Fibroblast of peridontal ligament (primary cell): ENCODE results near the gene CTNS.

Experiments used
- DNase-seq: peaks from one replicate; pipeline ENCODE4 v3.0.0-alpha.2; 2010; ENCODE audit errors: extremely low read depth

CTNS gene

GRCh38 chr17:3622977-3623594, 13.5 kb upstream of the CTNS start:
- no peak for DNase-seq

GRCh38 chr17:3626831-3627768, 9.5 kb upstream of the CTNS start:
- no peak for DNase-seq

- DNase-seq = no peak
These were observed 8.8 kb upstream of the CTNS start for GRCh38 chr17:3627769-3628167.

GRCh38 chr17:3630781-3631180, 5.8 kb upstream of the CTNS start:
- no peak for DNase-seq

- DNase-seq = no peak
These were observed 4.3 kb upstream of the CTNS start for GRCh38 chr17:3632287-3632686.

- DNase-seq = no peak
These were observed 946 bp upstream of the CTNS start for GRCh38 chr17:3635474-3636153.

GRCh38 chr17:3636908-3637373, 381 bp downstream of the CTNS start:
- DNase-seq = no peak

- DNase-seq = peak; percentile 67
These were observed 3.5 kb downstream of the CTNS start for GRCh38 chr17:3639981-3640596.

GRCh38 chr17:3641014-3641413, 4.5 kb downstream of the CTNS start:
- DNase-seq = no peak

- no peak for DNase-seq
These were observed 5.3 kb downstream of the CTNS start for GRCh38 chr17:3641717-3642486.

GRCh38 chr17:3643889-3644349, 7.4 kb downstream of the CTNS start:
- DNase-seq = no peak

GRCh38 chr17:3645310-3645709, 8.8 kb downstream of the CTNS start:
- DNase-seq = no peak

GRCh38 chr17:3647251-3647650, 10.7 kb downstream of the CTNS start:
- DNase-seq = no peak

GRCh38 chr17:3647769-3648555, 11.4 kb downstream of the CTNS start:
- DNase-seq = peak; percentile 23

GRCh38 chr17:3655766-3656165, 19.2 kb downstream of the CTNS start:
- no peak for DNase-seq

GRCh38 chr17:3656353-3656752, 19.8 kb downstream of the CTNS start:
- DNase-seq = no peak

GRCh38 chr17:3656755-3657587, 20.4 kb downstream of the CTNS start:
- DNase-seq = no peak

GRCh38 chr17:3657588-3657869, 21.0 kb downstream of the CTNS start:
- DNase-seq = no peak

GRCh38 chr17:3657874-3658783, 21.6 kb downstream of the CTNS start:
- no peak for DNase-seq
